OCI-LY1 (cell line): Measurements from ENCODE around the gene SLC39A11.

Experiments used
- CTCF ChIP-seq: fragments of 200-600 bp; sonication (generic), shearing (Covaris generic); IDR thresholded peaks from 2 replicates; pipeline ENCODE4 v1.5.1; 2017; ENCODE audit warnings: mild to moderate bottlenecking, antibody characterized with exemption, low read length, moderate library complexity, mixed read lengths
- EZH2 ChIP-seq: fragments of 200-600 bp; sonication (generic), shearing (Covaris generic); IDR thresholded peaks from 2 replicates; pipeline ENCODE4 v1.8.0; 2017; ENCODE audit warnings: borderline replicate concordance, mixed run types, mild to moderate bottlenecking, antibody characterized with exemption, low read length, moderate library complexity, mixed read lengths

- TF ChIP-seq CTCF (no peak), EZH2 (no peak)
Observed at GRCh38 chr17:73083432-73083831, 9.1 kb downstream of the SLC39A11 start.
